Measurements from ENCODE around the gene IQSEC1.

Gene IQSEC1

DNA sequence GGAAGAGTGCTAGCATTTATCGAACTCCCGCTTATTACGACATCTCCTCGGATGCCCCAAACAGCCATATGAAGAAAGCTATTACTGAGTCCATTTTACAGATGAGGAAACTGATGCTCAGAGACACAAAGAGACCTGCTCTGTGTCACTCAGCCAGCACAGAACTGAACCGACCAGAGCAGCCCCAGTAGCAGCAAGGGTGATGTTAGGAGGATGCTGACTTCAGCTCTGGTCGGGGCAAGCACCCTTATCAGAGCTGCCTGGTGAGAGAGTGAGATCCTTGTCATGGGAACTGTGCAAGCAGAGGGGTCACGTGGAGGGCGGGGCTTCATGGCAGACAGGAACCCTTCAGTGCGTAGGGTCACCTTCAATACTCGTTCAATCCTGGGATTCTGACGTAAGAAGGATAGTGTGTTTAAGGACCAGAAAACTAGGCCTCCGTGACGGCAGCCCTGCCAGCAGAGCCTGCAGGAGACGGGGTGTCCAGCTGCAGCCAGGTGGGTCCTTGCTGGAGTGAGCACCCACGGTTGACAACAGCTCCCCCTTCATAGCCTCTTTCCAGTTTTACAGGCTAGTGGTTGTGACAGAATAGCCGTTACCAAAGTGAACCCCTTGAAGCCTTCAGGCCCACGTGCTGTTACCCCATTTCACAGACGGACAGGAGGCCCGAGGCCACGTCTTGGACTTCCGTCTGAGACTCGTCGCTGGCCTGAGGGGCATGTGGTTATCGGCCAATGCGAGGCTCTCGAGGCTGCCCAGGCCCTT is 12.0 kb upstream of the IQSEC1 start:
- no peak for DNase-seq

GRCh38 chr3:13083898-13084297 is 10.7 kb upstream of the IQSEC1 start:
- no peak for DNase-seq

GRCh38 chr3:13083254-13083653 is 10.0 kb upstream of the IQSEC1 start:
- DNase-seq: no peak

- no peak for DNase-seq
Measured at GRCh38 chr3:13082677-13083076, 9.4 kb upstream of the IQSEC1 start.

- peak; percentile 4 for DNase-seq
Measured at GRCh38 chr3:13081603-13082360, 8.6 kb upstream of the IQSEC1 start.

DNA sequence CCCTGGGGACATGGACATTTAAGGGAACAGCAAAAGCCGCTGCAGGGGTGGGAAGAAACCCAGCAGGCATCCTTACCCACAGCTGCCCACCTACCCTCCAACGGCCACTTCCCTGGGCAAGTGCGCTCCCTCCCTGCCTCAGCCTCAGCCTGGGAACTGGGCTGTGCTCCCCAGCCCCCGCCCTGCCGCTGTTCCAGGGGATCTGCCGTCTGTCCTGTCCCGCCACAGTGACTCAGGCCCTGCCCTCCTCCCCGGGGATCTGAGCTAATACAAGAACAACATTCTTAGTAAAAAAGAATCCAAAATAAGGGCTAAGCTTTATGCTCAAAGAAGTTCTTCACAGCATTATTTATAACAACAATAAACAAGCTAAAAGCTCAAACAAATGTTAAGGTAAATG is 7.4 kb upstream of the IQSEC1 start:
- no peak for DNase-seq

DNA sequence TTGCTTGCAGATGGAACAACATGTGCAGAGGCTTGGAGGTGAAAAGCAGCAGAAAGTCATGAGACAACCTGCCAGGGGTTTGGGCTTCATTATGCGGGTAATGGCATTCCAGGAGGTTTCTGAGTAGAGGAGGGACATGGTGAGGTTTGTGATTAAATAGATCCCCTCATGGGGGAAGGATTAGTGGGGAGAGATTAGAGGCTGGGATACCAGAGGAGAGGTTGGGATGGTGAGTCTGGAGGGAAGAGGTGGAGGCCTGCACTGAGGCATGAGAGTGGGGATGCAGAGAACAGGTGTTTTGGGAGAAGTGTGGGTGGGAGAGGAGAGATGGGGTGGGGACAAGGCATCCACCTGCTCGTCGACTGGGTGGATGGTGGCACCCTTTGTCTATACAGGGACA is 6.8 kb upstream of the IQSEC1 start:
- DNase-seq: no peak

DNA sequence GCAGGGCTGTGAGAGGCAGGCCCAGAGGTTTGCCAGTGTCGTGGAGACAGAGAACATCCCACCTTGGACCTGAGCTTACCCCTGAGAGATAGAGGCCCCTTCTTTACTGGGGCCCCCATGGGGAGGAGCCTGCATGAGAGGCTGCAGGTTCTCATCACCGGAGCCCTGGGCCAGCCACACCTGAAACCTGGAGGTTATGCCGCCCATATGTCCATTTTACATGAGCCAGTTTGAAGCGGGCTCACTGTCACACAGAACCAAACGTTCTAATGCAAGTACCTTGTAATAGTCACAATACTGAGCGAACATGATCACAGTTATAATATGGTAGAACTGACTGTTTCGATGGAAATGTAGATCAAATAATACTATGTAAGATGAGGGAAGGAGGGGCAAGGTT is 6.3 kb upstream of the IQSEC1 start:
- no peak for DNase-seq

DNA sequence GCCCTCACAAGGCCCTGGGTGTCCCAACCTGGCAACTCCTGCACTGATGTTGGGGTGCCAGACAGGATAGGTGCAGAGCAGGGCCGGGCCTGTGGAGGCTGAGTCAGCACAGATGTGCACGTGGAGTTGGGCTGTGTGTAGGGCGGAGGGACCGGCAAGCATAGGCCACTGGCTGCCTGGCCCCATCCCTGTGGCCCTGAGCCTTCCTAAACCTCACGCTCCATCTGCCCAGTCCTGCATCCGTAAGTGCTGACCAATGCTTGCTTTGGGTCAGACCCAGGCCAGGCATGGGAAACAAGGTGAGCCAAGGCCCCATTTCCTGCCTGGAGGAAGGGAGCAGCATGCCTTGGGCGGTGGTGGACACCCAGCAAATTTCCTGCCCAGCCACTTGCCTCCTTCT is 5.8 kb upstream of the IQSEC1 start:
- DNase-seq: no peak

GRCh38 chr3:13078163-13078905 is 5.1 kb upstream of the IQSEC1 start:
- DNase-seq: no peak

DNA sequence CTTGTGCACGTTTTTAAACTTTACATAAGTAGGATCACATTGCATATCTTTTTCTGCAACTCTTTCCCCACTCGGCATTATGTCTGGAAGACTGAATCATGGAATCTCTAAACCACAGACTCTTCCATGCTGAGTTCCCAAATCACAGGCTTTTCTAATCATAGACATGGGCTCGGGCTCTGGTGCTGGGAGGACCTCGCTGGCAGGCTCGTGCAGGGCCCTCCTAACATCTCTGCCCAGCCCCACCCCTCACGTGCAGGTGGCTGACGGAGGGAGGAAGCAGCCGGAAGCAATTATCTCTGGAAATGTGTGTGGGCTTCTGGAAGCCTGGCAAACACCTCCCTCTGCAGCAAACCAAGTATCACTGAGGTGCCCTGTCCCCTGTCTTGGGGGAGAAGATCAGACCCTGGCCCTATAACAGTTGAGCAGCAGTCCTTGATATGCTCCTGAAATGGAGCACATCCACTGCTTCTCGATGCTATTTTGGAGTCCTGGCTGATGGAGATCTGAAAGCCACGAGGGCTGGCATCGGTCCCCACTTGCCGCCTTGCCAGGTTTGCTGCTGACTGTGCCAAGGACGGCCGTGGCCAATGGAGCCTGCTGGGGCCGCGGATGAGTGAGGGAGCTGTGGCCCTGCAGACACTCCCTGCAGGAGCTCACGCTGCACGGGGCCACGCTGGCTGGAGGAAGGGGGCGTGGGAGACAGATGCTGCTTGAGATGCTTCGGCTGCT is 4.4 kb upstream of the IQSEC1 start:
- peak; percentile 58 for DNase-seq

DNA sequence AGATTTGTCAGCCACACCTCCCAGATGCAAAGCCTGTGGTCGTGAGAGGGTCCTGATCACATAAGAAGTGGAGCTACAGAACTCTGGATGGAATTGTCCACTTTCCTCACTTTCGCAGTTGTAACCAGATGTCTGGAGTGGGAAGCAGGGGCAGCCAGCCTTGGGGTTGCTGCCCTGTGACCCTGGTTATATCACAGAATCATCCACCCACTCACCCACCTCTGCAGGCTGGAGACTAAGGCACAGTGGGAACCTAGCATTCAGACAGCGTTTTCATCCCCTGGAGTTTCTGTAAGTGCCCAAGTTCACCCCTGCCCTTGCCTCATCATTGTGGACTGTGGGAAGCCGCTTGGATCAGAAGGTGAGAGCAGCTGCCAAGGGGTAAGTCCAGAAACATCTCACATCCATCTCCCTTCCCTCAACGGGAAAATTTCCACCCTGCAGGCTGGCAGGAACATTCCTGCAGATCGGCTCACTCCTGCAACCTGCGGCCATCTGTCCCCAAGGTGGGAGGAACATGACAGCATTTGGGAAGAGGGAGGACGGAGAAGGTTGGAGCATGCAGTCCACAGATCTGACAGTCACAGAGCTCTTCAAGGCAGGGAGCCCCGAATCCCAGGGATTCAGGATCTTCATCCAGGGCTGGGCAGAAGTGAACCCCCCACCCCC is 2.9 kb upstream of the IQSEC1 start:
- no peak for DNase-seq

- DNase-seq: no peak
Measured at GRCh38 chr3:13075318-13075717, 2.1 kb upstream of the IQSEC1 start.

DNA sequence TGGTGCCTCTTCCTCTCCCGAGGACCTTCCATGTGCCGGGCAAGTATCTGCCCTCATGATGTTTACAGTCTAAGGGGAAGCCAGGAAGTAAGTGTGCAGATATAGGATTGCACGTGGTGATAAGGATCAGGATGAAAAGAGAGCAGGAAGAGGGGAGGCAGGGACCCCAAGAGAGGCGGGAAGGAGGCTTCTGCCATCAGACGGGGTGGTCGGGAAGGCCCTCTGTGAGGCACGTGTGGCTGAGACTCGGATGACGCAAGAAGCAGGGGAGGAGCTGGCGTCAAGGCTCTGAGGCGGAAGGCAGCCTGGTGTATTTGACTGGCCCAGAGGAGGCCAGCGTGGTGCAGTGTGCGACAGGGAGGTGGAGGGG is 762 bp upstream of the IQSEC1 start:
- DNase-seq: no peak

DNA sequence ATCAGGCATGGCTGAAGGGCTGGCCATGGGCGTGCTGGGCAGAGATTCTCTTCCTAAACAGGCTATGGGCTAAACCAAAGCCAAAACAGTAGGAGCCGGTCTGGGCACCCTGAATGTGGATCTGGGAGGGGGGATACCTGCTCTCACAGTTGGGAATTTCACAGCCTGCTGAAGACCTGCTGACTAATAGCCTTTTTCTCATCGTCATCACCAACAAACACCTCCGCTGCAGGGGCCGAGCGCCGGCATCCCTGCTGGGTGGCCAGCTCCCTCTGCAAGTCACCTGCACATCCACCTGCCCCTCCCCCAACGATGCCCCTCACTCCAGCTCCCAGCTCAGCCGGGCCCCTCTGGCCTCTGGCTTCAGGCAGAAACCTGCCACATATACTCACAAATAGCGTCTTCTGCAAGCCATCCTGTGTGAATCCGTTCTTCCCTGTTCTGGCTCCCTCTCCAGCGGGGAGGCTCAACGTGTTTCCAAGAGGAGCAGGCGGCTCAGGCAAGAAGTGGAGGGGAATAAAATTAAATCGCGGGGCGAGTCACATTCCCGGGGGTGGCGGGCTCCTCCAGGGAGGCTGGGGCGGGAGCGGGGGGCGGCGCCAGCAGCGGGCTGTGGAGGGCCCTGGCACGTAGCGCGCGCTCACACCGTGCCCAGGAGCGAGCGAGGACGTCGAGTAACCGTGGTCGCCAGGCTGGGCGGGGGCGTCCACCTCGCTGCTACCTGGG is 466 bp downstream of the IQSEC1 start:
- DNase-seq: peak; percentile 8

DNA sequence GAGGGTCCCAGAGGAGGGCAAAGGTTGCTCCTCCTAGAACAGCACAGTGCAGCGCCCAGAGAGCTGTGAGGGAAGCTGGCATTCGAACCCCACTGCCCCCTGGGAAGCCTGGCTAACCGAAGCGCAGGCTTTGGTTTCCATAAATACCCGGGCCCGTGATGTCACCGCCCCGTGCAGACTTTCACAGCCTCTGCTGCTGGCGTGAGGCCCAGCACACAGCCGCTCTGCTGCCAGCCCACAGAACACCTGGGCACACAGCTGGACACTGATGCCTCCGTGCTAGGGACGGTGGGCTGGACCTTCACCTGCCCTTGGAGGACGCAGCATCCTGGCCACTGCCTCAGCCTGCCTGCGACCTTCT is 1.0 kb downstream of the IQSEC1 start:
- no peak for DNase-seq

GRCh38 chr3:13071695-13072094 is 1.5 kb downstream of the IQSEC1 start:
- no peak for DNase-seq

DNA sequence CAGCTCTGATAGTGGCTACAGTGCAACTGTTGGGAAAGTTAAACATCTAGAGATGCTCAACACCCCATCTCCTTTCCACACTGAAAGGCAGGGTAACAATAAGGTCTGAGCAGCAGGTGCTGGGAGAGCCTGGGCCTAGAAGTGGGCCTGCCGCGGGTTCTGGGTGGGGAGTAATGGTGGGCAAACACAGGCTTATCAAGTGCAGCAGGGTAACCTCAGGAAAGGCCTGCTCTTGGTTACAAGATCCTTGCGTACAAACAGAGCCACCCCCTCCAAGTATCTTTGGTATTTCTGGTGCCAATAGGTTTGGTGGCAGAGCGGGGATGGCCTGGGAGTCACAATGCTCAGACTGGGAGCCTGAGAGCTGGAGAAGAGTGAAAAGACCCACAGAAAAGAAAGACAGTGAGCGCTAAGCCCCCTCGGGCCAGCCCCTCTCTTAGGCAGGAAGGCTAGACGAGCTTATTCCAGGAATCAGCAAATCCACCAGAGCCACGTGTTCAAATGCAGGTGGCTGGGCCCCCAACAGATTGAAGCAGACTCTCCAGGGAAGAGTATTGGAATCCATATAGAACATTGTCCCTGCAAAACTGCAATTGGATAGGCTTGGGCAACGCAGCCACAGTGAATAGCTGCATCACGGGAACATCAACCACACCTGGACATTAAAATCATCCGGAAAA is 2.7 kb downstream of the IQSEC1 start:
- no peak for DNase-seq

- no peak for DNase-seq
Measured at GRCh38 chr3:13069495-13069894, 3.7 kb downstream of the IQSEC1 start.

DNA sequence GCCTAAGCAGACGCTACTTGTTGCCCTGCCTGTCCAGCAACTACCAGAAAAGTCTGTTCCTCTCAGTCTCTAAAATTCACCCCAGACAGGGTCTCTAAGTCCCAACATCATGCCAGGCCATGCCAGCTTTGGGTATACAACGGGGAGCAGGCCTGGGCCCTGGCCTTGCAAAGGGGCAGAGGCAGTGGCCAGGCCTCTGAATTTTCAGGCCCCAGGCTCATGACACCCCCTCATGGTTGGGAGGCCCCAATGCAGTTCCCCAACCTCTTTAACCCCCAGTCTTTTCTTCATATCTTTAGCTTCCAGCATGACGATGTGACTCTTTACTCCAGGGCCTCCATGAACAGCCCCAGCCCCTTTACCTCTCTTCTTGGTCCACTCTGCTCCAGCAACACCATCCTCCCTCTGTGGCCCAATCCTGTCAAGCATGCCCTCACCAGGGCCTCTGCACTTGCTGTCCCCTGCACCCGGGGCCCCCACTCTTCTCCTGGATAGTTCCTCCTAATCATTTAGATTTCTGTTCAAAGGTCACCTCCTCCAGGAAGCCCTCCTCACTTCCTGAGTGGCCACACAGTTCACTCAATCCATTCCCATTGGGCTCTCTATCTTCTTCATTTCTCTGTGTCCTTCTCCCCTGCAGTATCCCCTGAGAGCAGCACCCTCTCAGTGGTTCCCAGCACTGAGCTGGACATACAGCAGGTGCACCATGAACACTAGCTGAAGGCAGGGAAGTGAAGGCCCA is 4.8 kb downstream of the IQSEC1 start:
- DNase-seq: no peak

GRCh38 chr3:13067778-13068177 is 5.5 kb downstream of the IQSEC1 start:
- no peak for DNase-seq

Measured in NCI-H2227 treated with DMSO at 0.1 percent for 48 hours (cell line).